Transverse colon (tissue), 4 donors: Measurements from ENCODE around the gene ECM2. TPM values are rescaled to one million over a fixed set of nuclear protein-coding genes. Genes with fewer than 3 reads are reported as not detected.

Experiments used
- DNase-seq: peaks from one replicate; pipeline ENCODE4 v3.0.0-alpha.2; 2019
- H3K27ac ChIP-seq, 4 donors: fragments of 200-600 bp; sonication (generic); 2 replicates each; pipeline ENCODE4 v1.5.1; 2016 to 2018; ENCODE audit warnings: inconsistent platforms in 4 of 4
- H3K27me3 ChIP-seq: fragments of 200-600 bp; sonication (generic); 2 replicates; pipeline ENCODE4 v1.5.1; 2017; ENCODE audit warnings: inconsistent platforms
- H3K36me3 ChIP-seq, 4 donors: fragments of 200-600 bp; sonication (generic); 2 replicates each; pipeline ENCODE4 v1.5.1; 2017 to 2019; ENCODE audit warnings: inconsistent platforms in 4 of 4
- H3K4me1 ChIP-seq, 4 donors: fragments of 200-600 bp; sonication (generic); 2 replicates each; pipeline ENCODE4 v1.5.1; 2017 to 2020; ENCODE audit warnings: inconsistent platforms in 4 of 4
- H3K4me3 ChIP-seq, 4 donors: fragments of 200-600 bp; sonication (generic); 1 replicate in 1 of 4; 2 replicates in 3 of 4; pipeline versions ENCODE4 v1.5.1 to v1.6.1; 2017 to 2019; ENCODE audit warnings: inconsistent platforms in 4 of 4
- H3K9me3 ChIP-seq, 2 donors: fragments of 200-600 bp; sonication (generic); 2 replicates each; pipeline ENCODE4 v1.5.1; 2017 to 2019; ENCODE audit warnings: inconsistent platforms in 2 of 2
- CTCF ChIP-seq, 5 experiments: fragments of 200-600 bp in 3 of 5; fragments of 450-650 bp in 2 of 5; sonication (generic) in 3 of 5; IDR thresholded peaks; 1 replicate in 2 of 5; 2 replicates in 3 of 5; pipeline ENCODE4 v1.5.1; 2016 to 2017; ENCODE audit warnings: antibody characterized with exemption in 5 of 5, inconsistent platforms in 3 of 5, mild to moderate bottlenecking in 2 of 5, moderate library complexity in 1 of 5
- EP300 ChIP-seq: sonication (generic); formaldehyde crosslinking; IDR thresholded peaks from one replicate; pipeline ENCODE4 v1.6.1; 2017; ENCODE audit warnings: antibody characterized with exemption, low read depth
- POLR2A ChIP-seq: fragments of 450-650 bp; IDR thresholded peaks from one replicate; pipeline ENCODE4 v1.6.1; 2016; ENCODE audit warnings: antibody characterized with exemption, mild to moderate bottlenecking, moderate library complexity
- POLR2AphosphoS5 ChIP-seq, 3 donors: sonication (generic); formaldehyde crosslinking; IDR thresholded peaks; one replicate each; pipeline ENCODE4 v1.6.1; 2016; ENCODE audit warnings: antibody characterized with exemption in 3 of 3
- WGBS, 2 donors: methylation state at CpG; one replicate each; pipeline ENCODE4 v1.1.5; 2018; ENCODE audit warnings: low coverage in 1 of 2; 5-methylcytosine and 5-hydroxymethylcytosine counted together
- in situ Hi-C, 4 donors: fragments of 200-750 bp; cut with MboI; loops; one replicate each; pipeline versions ENCODE4 v1.15.0 to v1.15.1; 2017; ENCODE audit warnings: low sequenced_read_pairs in 3 of 4, low pct_ligation_motif_present in 1 of 4, low pct_unique_long_range_greater_than_20kb in 1 of 4
- intact Hi-C: fragments of 100-400 bp; cut with DNase I; formaldehyde crosslinking; loops from one replicate; pipeline ENCODE4 v1.15.1; 2023; ENCODE audit warnings: low total_unique reads
- total RNA-seq, 4 donors: library from RNA; depleted of rRNA; stranded (reverse); fragments of >200 nt; gene quantifications; one replicate each; pipeline ENCODE4 v1.1.0, GENCODE V29; 2016

Gene ECM2
- total RNA-seq, 4 donors from 2014 or later, result 0.37 to 7.2 (median 3.1) TPM

- Histone ChIP-seq H3K36me3 (no peaks in the 10 kb centered on the region), H3K9me3 (no peaks in the 10 kb centered on the region), H3K27me3 (no peaks in the 10 kb centered on the region), H3K27ac (no peak overlapping the region), H3K4me1 (peaks cover 0 to 3% (median 1%) of the 10 kb centered on the region in 4 donors), H3K4me3 (no peak overlapping the region)
- DNase-seq, result no peak
- in situ Hi-C loops, result no loop called here
- 86 to 89% methylated on average over 9 of the region's 9 CpGs for WGBS, 2 donors
- TF ChIP-seq POLR2AphosphoS5 (IDR thresholded peaks at IDR 0.05) (no peak), POLR2A (no peak), EP300 (no peak), CTCF (IDR thresholded peaks at IDR 0.05) (no peak)
- intact Hi-C loops, result no loop called here
Measured at GRCh38 chr9:92493749-92494387, 41.9 kb downstream of the ECM2 start.

GRCh38 chr9:92492781-92493401 is 42.9 kb downstream of the ECM2 start:
- in situ Hi-C loops (no loop called here), intact Hi-C loops (no loop called here)
- H3K27ac ChIP-seq, result no peak overlapping the region
- WGBS, 2 donors, result 76% methylated on average over 3 of the region's 3 CpGs; no CpG with 5 or more reads in 1 of the 2 donors
- no peak for DNase-seq
- no peaks in the 10 kb centered on the region for H3K27me3 ChIP-seq
- H3K9me3 ChIP-seq, result no peaks in the 10 kb centered on the region
- H3K4me3 ChIP-seq, result no peak overlapping the region
- H3K36me3 ChIP-seq, result no peaks in the 10 kb centered on the region
- TF ChIP-seq EP300, result no peak
- TF ChIP-seq POLR2AphosphoS5 (IDR thresholded peaks at IDR 0.05), result no peak
- no peak for TF ChIP-seq CTCF (IDR thresholded peaks at IDR 0.05)
- TF ChIP-seq POLR2A, result no peak
- peaks cover 0 to 3% (median 1%) of the 10 kb centered on the region in 4 donors for H3K4me1 ChIP-seq

- Histone ChIP-seq H3K27me3 (no peaks in the 10 kb centered on the region), H3K4me1 (peaks cover 0 to 10% (median 2%) of the 10 kb centered on the region in 4 donors), H3K4me3 (no peak overlapping the region), H3K36me3 (no peaks in the 10 kb centered on the region), H3K9me3 (no peaks in the 10 kb centered on the region), H3K27ac (peak overlapping the region; percentile 39 to 51 (median 46))
- intact Hi-C loops (no loop called here), in situ Hi-C loops (no loop called here)
- WGBS, 2 donors, result 65 to 73% methylated on average over 3 to 4 of the region's 4 CpGs
- DNase-seq, result no peak
- TF ChIP-seq POLR2A, result no peak
- TF ChIP-seq POLR2AphosphoS5 (IDR thresholded peaks at IDR 0.05), result no peak
- no peak for TF ChIP-seq EP300
- TF ChIP-seq CTCF (IDR thresholded peaks at IDR 0.05), result no peak
Measured at GRCh38 chr9:92488681-92489550, 46.9 kb downstream of the ECM2 start.

GRCh38 chr9:92486371-92486770 is 49.4 kb downstream of the ECM2 start:
- intact Hi-C loops (no loop called here), in situ Hi-C loops (no loop called here)
- Histone ChIP-seq H3K27ac (no peak overlapping the region), H3K4me3 (no peak overlapping the region), H3K9me3 (no peaks in the 10 kb centered on the region), H3K4me1 (peaks cover 0 to 21% (median 3%) of the 10 kb centered on the region in 4 donors), H3K27me3 (no peaks in the 10 kb centered on the region), H3K36me3 (no peaks in the 10 kb centered on the region)
- DNase-seq, result no peak
- TF ChIP-seq POLR2A, result no peak
- TF ChIP-seq POLR2AphosphoS5 (IDR thresholded peaks at IDR 0.05), result no peak
- TF ChIP-seq CTCF (IDR thresholded peaks at IDR 0.05), result no peak
- no peak for TF ChIP-seq EP300
- 89 to 93% methylated on average over 3 of the region's 3 CpGs for WGBS, 2 donors
